Suprapubic skin (tissue), 4 donors: Measurements from ENCODE around the gene ANKH. TPM values are rescaled to one million over a fixed set of nuclear protein-coding genes. Genes with fewer than 3 reads are reported as not detected.

Experiments used
- DNase-seq, 2 donors: peaks; one replicate each; pipeline ENCODE4 v3.0.0-alpha.2; 2019; ENCODE audit warnings: low spot score in 2 of 2
- H3K27ac ChIP-seq: fragments of 200-600 bp; sonication (generic); one replicate; pipeline ENCODE4 v1.5.1; 2019
- H3K27me3 ChIP-seq: fragments of 200-600 bp; sonication (generic); one replicate; pipeline ENCODE4 v1.5.1; 2019
- H3K36me3 ChIP-seq: fragments of 200-600 bp; sonication (generic); one replicate; pipeline ENCODE4 v1.5.1; 2019
- H3K4me1 ChIP-seq: fragments of 200-600 bp; sonication (generic); one replicate; pipeline ENCODE4 v1.5.1; 2019
- H3K4me3 ChIP-seq: fragments of 200-600 bp; sonication (generic); one replicate; pipeline ENCODE4 v1.5.1; 2019; ENCODE audit warnings: mild to moderate bottlenecking
- H3K9me3 ChIP-seq: fragments of 200-600 bp; sonication (generic); one replicate; pipeline ENCODE4 v1.5.1; 2019
- CTCF ChIP-seq, 2 donors: fragments of 200-600 bp in 1 of 2; fragments of 450-650 bp in 1 of 2; sonication (generic) in 1 of 2; IDR thresholded peaks; one replicate each; pipeline ENCODE4 v1.5.1; 2016 to 2019; ENCODE audit warnings: antibody characterized with exemption in 2 of 2, mild to moderate bottlenecking in 1 of 2, moderate library complexity in 1 of 2
- EP300 ChIP-seq: sonication (generic); formaldehyde crosslinking; IDR thresholded peaks from one replicate; pipeline ENCODE4 v1.6.1; 2017; ENCODE audit warnings: antibody characterized with exemption
- POLR2A ChIP-seq, 2 donors: fragments of 450-650 bp; IDR thresholded peaks; one replicate each; pipeline ENCODE4 v1.6.1; 2017; ENCODE audit warnings: antibody characterized with exemption in 2 of 2, mild to moderate bottlenecking in 2 of 2, moderate library complexity in 2 of 2
- POLR2AphosphoS5 ChIP-seq, 3 donors: sonication (generic); formaldehyde crosslinking; IDR thresholded peaks; one replicate each; pipeline ENCODE4 v1.6.1; 2017; ENCODE audit warnings: antibody characterized with exemption in 3 of 3
- WGBS: methylation state at CpG from one replicate; pipeline ENCODE4 v1.1.5; 2018; 5-methylcytosine and 5-hydroxymethylcytosine counted together
- total RNA-seq, 4 donors: library from RNA; depleted of rRNA; stranded (reverse); fragments of >200 nt; gene quantifications; one replicate each; pipeline ENCODE4 v1.1.0, GENCODE V29; 2016

The ANKH gene
- total RNA-seq, 4 donors from 2014 or later = 59.8 to 86.1 (median 70.4) TPM

DNA sequence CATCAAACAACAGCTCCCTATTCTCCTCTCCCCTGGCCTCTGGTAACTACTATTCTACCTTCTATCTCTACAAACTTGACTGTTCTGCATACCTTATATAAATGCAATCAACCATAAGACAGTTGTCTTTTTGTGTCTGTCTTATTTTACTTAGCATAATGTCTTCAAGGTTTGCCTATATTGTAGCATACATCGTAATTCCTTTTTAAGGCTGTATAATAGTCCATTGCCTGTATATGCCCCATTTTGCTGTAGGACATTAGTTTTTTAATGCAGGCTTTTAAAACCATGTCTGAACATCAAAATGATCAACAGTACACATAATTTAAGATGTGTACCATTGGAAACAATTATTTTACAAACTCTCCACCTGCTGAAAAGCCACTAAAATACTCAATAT lies 12.4 kb downstream of the ANKH start:
- 98% methylated on average over 1 of the region's 1 CpG for WGBS
- DNase-seq = no peak

GRCh38 chr5:14855366-14855765 lies 16.2 kb downstream of the ANKH start:
- no peak overlapping the region for H3K27ac ChIP-seq
- peaks cover 13% of the 10 kb centered on the region for H3K4me1 ChIP-seq
- H3K36me3 ChIP-seq = no peaks in the 10 kb centered on the region
- no peaks in the 10 kb centered on the region for H3K27me3 ChIP-seq
- 85% methylated on average over 1 of the region's 1 CpG for whole genome bisulfite sequencing
- DNase-seq = no peak
- no peak overlapping the region for H3K4me3 ChIP-seq
- no peaks in the 10 kb centered on the region for H3K9me3 ChIP-seq
- no peak for TF ChIP-seq EP300
- no peak for TF ChIP-seq POLR2A (IDR thresholded peaks at IDR 0.05)
- no peak for TF ChIP-seq CTCF (IDR thresholded peaks at IDR 0.05)
- no peak for TF ChIP-seq POLR2AphosphoS5 (IDR thresholded peaks at IDR 0.05)

More for the DNA sequence above, 12.4 kb downstream of the ANKH start:
- Histone ChIP-seq H3K9me3 (no peaks in the 10 kb centered on the region), H3K4me1 (peaks cover 37% of the 10 kb centered on the region), H3K4me3 (no peak overlapping the region), H3K27me3 (no peaks in the 10 kb centered on the region), H3K27ac (no peak overlapping the region), H3K36me3 (no peaks in the 10 kb centered on the region)
- TF ChIP-seq CTCF (IDR thresholded peaks at IDR 0.05) (no peak), POLR2A (IDR thresholded peaks at IDR 0.05) (no peak), POLR2AphosphoS5 (IDR thresholded peaks at IDR 0.05) (no peak), EP300 (no peak)

DNA sequence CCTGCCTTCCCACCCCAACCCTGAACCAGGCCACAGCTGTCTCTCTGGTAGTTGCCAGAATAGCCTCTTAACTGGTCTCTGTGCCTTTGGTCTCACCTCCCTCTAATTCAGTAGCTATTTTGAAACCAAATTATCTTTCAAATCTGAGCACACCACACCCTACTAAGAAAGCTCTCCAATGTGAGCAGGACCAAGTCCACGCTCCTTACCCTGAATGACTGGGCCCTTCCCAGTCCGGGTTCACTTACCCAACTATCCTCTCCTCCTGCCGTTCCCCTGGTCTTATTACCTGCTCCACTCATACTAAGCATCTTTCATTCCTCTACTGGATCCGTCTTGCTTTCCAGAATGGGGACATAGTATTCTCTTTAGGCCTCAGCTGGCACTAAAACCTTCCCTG lies 16.8 kb downstream of the ANKH start:
- TF ChIP-seq CTCF (IDR thresholded peaks at IDR 0.05) (no peak), POLR2A (IDR thresholded peaks at IDR 0.05) (no peak), EP300 (no peak), POLR2AphosphoS5 (IDR thresholded peaks at IDR 0.05) (no peak)

GRCh38 chr5:14853685-14854084 lies 17.9 kb downstream of the ANKH start:
- no peak for TF ChIP-seq POLR2AphosphoS5 (IDR thresholded peaks at IDR 0.05)
- 94% methylated on average over 4 of the region's 4 CpGs for WGBS
- Histone ChIP-seq H3K27ac (no peak overlapping the region), H3K4me1 (peaks cover 8% of the 10 kb centered on the region), H3K4me3 (no peak overlapping the region), H3K36me3 (no peaks in the 10 kb centered on the region), H3K27me3 (no peaks in the 10 kb centered on the region), H3K9me3 (no peaks in the 10 kb centered on the region)
- DNase-seq = no peak

More for the DNA sequence above, 16.8 kb downstream of the ANKH start:
- DNase-seq = no peak
- Histone ChIP-seq H3K27me3 (no peaks in the 10 kb centered on the region), H3K4me1 (peaks cover 8% of the 10 kb centered on the region), H3K27ac (no peak overlapping the region), H3K9me3 (no peaks in the 10 kb centered on the region), H3K4me3 (no peak overlapping the region), H3K36me3 (no peaks in the 10 kb centered on the region)
- 69% methylated on average over 4 of the region's 4 CpGs for WGBS

- TF ChIP-seq POLR2AphosphoS5 (IDR thresholded peaks at IDR 0.05) = no peak
- no peak for TF ChIP-seq POLR2A (IDR thresholded peaks at IDR 0.05)
- no peak for TF ChIP-seq CTCF (IDR thresholded peaks at IDR 0.05)
- TF ChIP-seq EP300 = no peak
- Histone ChIP-seq H3K9me3 (no peaks in the 10 kb centered on the region), H3K4me3 (no peak overlapping the region), H3K27ac (no peak overlapping the region), H3K27me3 (no peaks in the 10 kb centered on the region), H3K36me3 (peaks cover 6% of the 10 kb centered on the region), H3K4me1 (peaks cover 8% of the 10 kb centered on the region)
- WGBS = 90% methylated on average over 6 of the region's 6 CpGs
- no peak for DNase-seq
These were observed 18.8 kb downstream of the ANKH start for GRCh38 chr5:14852779-14853178.

GRCh38 chr5:14851999-14852526 lies 19.5 kb downstream of the ANKH start:
- Histone ChIP-seq H3K9me3 (no peaks in the 10 kb centered on the region), H3K4me1 (peaks cover 8% of the 10 kb centered on the region), H3K4me3 (no peak overlapping the region), H3K36me3 (peaks cover 6% of the 10 kb centered on the region), H3K27ac (no peak overlapping the region), H3K27me3 (no peaks in the 10 kb centered on the region)
- TF ChIP-seq CTCF (IDR thresholded peaks at IDR 0.05) = no peak
- TF ChIP-seq EP300 = no peak
- TF ChIP-seq POLR2A (IDR thresholded peaks at IDR 0.05) = no peak
- no peak for TF ChIP-seq POLR2AphosphoS5 (IDR thresholded peaks at IDR 0.05)
- DNase-seq = no peak
